ENCODE data around the gene PTF1A. TPM values are rescaled to one million over a fixed set of nuclear protein-coding genes. Genes with fewer than 3 reads are reported as not detected.

The PTF1A gene
- total and polyA plus RNA-seq, 7 donors = not detected

- DNase-seq = no peak
- Histone ChIP-seq H3K4me3 (no peak overlapping the region), H3K9me3 (no peaks in the 10 kb centered on the region), H3K4me1 (peaks cover 4% of the 10 kb centered on the region), H3K36me3 (ENCODE audit: insufficient read depth in 1 of 2, low read depth in 1 of 2) (no peaks in the 10 kb centered on the region), H3K27me3 (ENCODE audit: insufficient read depth in 3 of 3, low read length in 2 of 3) (peaks cover 12 to 86% (median 21%) of the 10 kb centered on the region in 3 donors), H3K27ac (no peak overlapping the region)
- intact Hi-C loops (cut with DNase I) = no loop called here
- TF ChIP-seq CTCF (IDR thresholded peaks at IDR 0.05) = no peak
- ATAC-seq = no peak
- 2 to 3% (median 2%) methylated on average over 35 to 36 of the region's 36 CpGs for WGBS, 3 donors
Observed at GRCh38 chr10:23190872-23191763, 994 bp upstream of the PTF1A start.

- no peak for ATAC-seq
- WGBS, 3 donors = 0 to 1% (median 1%) methylated on average over 82 to 100 of the region's 100 CpGs
Observed at GRCh38 chr10:23192712-23193434, 761 bp downstream of the PTF1A start.

GRCh38 chr10:23193435-23194074, 1.4 kb downstream of the PTF1A start:
- no peak for ATAC-seq
- peaks cover 4% of the 10 kb centered on the region for H3K4me1 ChIP-seq
- no peak for TF ChIP-seq CTCF (IDR thresholded peaks at IDR 0.05)
- no peaks in the 10 kb centered on the region for H3K9me3 ChIP-seq
- no peak for DNase-seq
- H3K4me3 ChIP-seq = no peak overlapping the region
- H3K27ac ChIP-seq = no peak overlapping the region
- WGBS, 3 donors = 6% methylated on average over 18 to 19 of the region's 19 CpGs
- no peaks in the 10 kb centered on the region for H3K36me3 ChIP-seq (ENCODE audit: insufficient read depth in 1 of 2, low read depth in 1 of 2)
- intact Hi-C loops (cut with DNase I) = no loop called here
- peaks cover 16 to 93% (median 23%) of the 10 kb centered on the region in 3 donors for H3K27me3 ChIP-seq (ENCODE audit: insufficient read depth in 3 of 3, low read length in 2 of 3)

More at GRCh38 chr10:23192712-23193434, 761 bp downstream of the PTF1A start:
- no peak for TF ChIP-seq CTCF (IDR thresholded peaks at IDR 0.05)
- H3K27ac ChIP-seq = no peak overlapping the region
- H3K4me3 ChIP-seq = peak overlapping the region; percentile 15
- peaks cover 16 to 93% (median 21%) of the 10 kb centered on the region in 3 donors for H3K27me3 ChIP-seq (ENCODE audit: insufficient read depth in 3 of 3, low read length in 2 of 3)
- H3K4me1 ChIP-seq = peaks cover 4% of the 10 kb centered on the region
- H3K9me3 ChIP-seq = no peaks in the 10 kb centered on the region
- DNase-seq = no peak
- intact Hi-C loops (cut with DNase I) = no loop called here
- no peaks in the 10 kb centered on the region for H3K36me3 ChIP-seq (ENCODE audit: insufficient read depth in 1 of 2, low read depth in 1 of 2)

- peaks cover 4% of the 10 kb centered on the region for H3K4me1 ChIP-seq
- H3K4me3 ChIP-seq = peak overlapping the region; percentile 34
- DNase-seq = no peak
- 10 to 21% (median 11%) methylated on average over 13 of the region's 13 CpGs for WGBS, 3 donors
- intact Hi-C loops (cut with DNase I) = no loop called here
- TF ChIP-seq CTCF (IDR thresholded peaks at IDR 0.05) = no peak
- H3K9me3 ChIP-seq = no peaks in the 10 kb centered on the region
- H3K27me3 ChIP-seq (ENCODE audit: insufficient read depth in 3 of 3, low read length in 2 of 3) = peaks cover 16 to 96% (median 23%) of the 10 kb centered on the region in 3 donors
- no peak overlapping the region for H3K27ac ChIP-seq
- no peaks in the 10 kb centered on the region for H3K36me3 ChIP-seq (ENCODE audit: insufficient read depth in 1 of 2, low read depth in 1 of 2)
- ATAC-seq = no peak
Observed at GRCh38 chr10:23194471-23194965, 2.4 kb downstream of the PTF1A start.

All from psoas muscle (tissue), 8 donors.